CD4-positive, alpha-beta T cell treated with Interleukin-10 for 1 hour (primary cell): Measurements from ENCODE around the gene PCARE.
"Not testable (repeated sequence)": the region's sequence is repeated elsewhere in the genome, so short reads cannot be mapped to it uniquely, and the experiment has no call there.

Experiments
- DNase-seq: peaks from one replicate; pipeline ENCODE4 v3.0.0-alpha.2; 2020

PCARE gene

DNA sequence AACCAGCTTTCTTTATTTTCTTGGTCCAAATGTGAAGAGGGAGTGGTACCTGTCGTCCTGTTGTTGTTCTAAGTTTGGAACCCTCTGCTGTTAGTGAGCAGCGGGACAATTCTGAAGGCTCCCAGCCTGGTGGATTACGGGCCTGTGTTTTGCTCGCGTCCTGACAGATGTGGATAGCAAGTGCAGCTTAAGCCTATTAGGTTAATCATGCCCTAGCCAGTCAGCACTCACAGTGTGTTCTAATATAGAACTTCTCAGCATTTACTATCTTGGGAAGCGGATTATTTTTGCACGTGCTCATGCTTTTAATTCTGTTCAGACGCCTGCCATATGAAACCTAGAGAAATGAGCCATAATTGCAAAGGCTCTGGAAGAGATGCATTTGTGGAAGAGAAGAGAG, at the start of gene PCARE:
Gene PCARE, minus strand, starts transcription at position 113 of the 400 bp plus-strand sequence. CDS start 262 bp downstream, outside the sequence.
- no peak for DNase-seq

DNA sequence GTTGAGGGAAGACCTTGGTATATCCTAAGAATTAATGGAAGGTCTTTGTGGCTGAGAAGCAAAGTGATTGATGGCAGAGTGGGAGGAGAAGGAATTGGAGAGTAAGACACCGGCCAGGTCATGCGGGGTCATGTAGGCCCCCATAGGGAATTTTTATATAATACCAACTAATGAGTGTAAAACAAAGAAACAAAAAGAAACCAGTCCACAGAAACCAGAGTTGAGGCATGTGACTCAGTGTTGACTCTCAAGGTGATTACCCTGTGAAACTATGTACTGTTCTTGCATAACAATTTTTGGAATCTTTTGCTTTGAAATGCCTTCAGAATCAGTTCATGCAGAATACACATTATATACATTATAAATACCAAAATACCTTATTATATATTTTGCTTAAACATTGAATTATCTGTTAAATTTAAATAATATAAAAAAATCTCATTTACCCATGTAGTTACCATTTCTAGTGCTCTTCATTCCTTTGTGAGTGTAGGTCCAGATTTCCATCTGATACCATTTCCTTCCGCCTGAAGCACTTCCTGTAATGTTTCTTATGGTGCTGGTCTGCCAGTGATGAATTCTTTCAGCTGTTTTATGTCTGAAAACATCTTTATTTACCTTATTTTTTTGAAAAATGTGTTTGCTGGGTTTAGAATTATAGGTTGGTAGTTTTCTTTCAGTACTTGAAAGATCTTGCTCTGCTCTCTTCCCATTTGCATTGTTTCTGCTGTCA, 49.5 kb upstream of the PCARE start:
- DNase-seq, result no peak

- DNase-seq, result no peak
These were observed 46.5 kb upstream of the PCARE start for GRCh38 chr2:29120846-29121245.

- DNase-seq, result peak; percentile 25
These were observed 44.9 kb upstream of the PCARE start for GRCh38 chr2:29119211-29119610.

GRCh38 chr2:29117636-29118303, 43.4 kb upstream of the PCARE start:
- DNase-seq, result no peak

GRCh38 chr2:29115797-29116781, 41.8 kb upstream of the PCARE start:
- peak; percentile 81 for DNase-seq

- DNase-seq, result peak; percentile 80
These were observed 40.8 kb upstream of the PCARE start, which contains the start of gene CLIP4 for GRCh38 chr2:29114946-29115609. Gene CLIP4 (plus strand): TSS chr2:29115415. CDS start chr2:29121389, 5,974 bp downstream.

- no peak for DNase-seq
These were observed 40.2 kb upstream of the PCARE start for GRCh38 chr2:29114586-29114945.

- DNase-seq, result peak; percentile 7
These were observed 39.6 kb upstream of the PCARE start for GRCh38 chr2:29113891-29114321.

- DNase-seq, result no peak
These were observed 38.8 kb upstream of the PCARE start for GRCh38 chr2:29113027-29113686.

DNA sequence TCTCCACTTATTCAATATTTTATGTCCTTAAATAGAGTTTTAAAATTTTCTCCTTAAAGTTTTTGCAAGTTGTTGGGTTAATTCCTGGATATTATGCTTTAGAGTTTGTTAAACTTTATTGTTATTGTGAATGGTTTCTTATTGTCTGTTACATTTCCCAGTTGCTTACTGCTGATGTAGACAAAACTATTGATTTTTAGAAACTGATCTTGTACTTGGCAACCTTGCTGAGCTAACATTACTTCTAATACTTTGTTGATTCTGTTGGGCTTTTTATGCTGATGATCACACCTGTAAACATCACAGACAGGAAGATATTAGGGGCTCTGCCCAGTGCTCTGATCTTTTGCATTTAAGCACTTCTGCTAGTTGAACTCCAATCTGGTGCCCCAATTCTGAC, 38.1 kb upstream of the PCARE start:
- no peak for DNase-seq

- DNase-seq, result no peak
These were observed 36.7 kb upstream of the PCARE start for GRCh38 chr2:29110916-29111535.

- DNase-seq, result no peak
These were observed 34.9 kb upstream of the PCARE start for GRCh38 chr2:29109246-29109645.

DNA sequence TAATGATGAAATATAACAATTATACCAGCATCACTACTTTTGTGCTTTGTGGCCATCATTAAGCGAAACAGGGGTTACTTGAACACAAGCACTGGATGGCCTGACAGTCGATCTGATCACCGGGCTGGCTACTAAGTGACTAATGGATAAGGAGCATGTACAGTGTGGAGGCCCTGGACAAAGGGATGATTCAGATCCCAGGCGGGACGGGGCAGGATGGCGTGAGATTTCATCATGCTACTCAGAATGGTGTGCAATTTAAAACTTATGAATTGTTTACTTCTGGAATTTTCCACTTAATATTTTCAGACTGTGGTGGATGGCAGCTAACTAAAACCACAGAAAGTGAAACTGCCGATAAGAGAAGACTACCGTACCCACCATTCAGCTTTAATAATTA, 33.9 kb upstream of the PCARE start:
- no peak for DNase-seq

DNA sequence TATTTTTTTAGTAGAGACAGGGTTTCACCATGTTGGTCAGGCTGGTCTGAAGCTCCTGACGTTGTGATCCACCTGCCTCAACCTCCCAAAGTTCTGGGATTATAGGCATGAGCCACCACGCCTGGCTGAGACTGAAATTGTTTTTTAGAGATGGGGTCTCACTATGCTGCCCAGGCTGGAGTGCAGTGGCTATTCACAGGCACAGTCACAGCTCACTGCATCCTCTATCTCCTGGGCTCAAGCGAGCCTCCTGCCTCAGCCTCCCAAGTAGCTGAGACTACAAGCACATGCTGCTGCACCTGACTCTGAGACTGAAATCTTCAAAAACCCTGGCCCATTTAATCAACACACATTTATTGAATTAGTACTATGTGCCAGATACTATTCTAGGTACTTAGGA, 33.2 kb upstream of the PCARE start:
- DNase-seq, result not testable (repeated sequence)

- no peak for DNase-seq
These were observed 32.7 kb upstream of the PCARE start for GRCh38 chr2:29106980-29107388.

- no peak for DNase-seq
These were observed 31.9 kb upstream of the PCARE start for GRCh38 chr2:29106256-29106655.

GRCh38 chr2:29105375-29105774, 31.1 kb upstream of the PCARE start:
- no peak for DNase-seq

- DNase-seq, result no peak
These were observed 30.4 kb upstream of the PCARE start for GRCh38 chr2:29104688-29105087.

DNA sequence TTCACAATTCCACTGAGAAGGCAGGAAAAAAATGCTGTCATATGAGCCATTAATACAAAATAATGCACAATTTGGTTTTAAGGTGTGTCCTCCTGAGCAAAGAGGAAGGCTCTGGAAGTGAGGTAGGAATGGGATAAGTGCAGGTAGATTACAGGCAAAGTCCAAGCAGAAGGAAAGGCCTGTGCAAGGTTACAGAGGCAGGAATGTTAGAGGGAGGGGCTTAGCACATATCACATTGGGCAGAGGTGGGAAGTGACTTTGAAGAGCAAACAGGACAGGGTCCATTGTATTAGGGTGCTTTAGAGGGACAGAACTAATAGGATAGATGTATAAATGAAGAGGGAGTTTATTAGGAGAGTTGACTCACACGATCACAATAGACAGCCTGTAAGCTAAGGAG, 26.2 kb upstream of the PCARE start:
- DNase-seq, result no peak

DNA sequence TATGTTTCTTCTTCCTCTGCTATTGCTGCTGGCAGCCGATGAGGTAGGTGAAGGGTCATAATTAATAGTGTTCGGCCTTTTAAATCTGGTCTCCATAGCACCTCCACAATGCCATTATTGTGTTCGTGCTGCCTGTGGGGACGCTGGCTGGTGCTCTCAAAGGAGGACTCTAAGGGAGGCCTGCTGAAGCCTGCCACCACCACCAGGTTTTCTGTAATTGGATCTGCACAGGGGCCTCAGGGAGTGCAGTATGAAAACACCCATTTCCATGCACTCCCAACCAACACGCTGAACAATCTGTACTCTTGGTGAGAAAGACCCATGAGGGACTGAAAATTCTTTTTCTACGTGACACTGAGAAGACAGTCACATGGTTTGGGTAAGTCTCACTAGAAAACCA, 23.2 kb upstream of the PCARE start:
- no peak for DNase-seq

DNA sequence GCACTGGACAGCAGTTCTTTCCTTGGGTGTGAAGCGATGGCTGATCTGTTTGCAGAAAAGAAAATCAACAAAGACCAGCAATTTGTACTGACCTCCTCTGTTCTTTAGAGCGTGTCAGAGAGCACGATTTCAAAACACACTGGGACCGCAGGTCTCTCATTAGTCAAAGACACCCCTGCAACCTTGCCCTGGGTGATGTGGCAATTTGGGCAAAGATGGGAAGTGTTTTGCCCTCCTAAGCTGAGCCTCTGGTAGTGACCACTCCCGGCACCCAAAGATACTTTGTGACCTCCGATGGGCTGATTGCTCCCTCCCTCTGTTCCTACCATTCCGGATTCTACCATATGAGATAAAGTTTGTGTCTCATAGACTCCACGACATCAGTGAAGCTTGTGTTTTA, 22.6 kb upstream of the PCARE start:
- no peak for DNase-seq
